Brain microvascular endothelial cell (primary cell): ENCODE data around the gene PTPRM.

ENCODE experiments used
- DNase-seq: peaks from one replicate; pipeline ENCODE4 v3.0.0-alpha.2; 2020
- H3K27ac ChIP-seq: fragments of 250-450 bp; sonication (Bioruptor Pico); 2 replicates; pipeline ENCODE4 v1.5.1; 2020; ENCODE audit warnings: mild to moderate bottlenecking, moderate library complexity
- H3K27me3 ChIP-seq: fragments of 250-450 bp; sonication (Bioruptor Pico); replicated peaks from 2 replicates; pipeline ENCODE4 v1.5.1; 2020; ENCODE audit warnings: mild to moderate bottlenecking
- H3K36me3 ChIP-seq: fragments of 250-450 bp; sonication (Bioruptor Pico); replicated peaks from 2 replicates; pipeline ENCODE4 v1.5.1; 2020; ENCODE audit warnings: mild to moderate bottlenecking
- H3K4me3 ChIP-seq: 2 replicates; pipeline ENCODE4 v1.5.1; 2011; ENCODE audit warnings: low read depth, mild to moderate bottlenecking, control low read depth, low read length, moderate library complexity
- CTCF ChIP-seq: IDR thresholded peaks from 2 replicates; pipeline ENCODE4 v1.5.1; 2011; ENCODE audit warnings: low read depth, mild to moderate bottlenecking, moderate library complexity, low read length, control low read depth, inconsistent platforms; ENCODE audit errors: missing control alignments
- in situ Hi-C: cut with HindIII; loops from 2 replicates; pipeline ENCODE4 v1.10.0; 2017; ENCODE audit warnings: low sequenced_read_pairs, low pct_ligation_motif_present

The PTPRM gene

GRCh38 chr18:8401606-8402005 lies 834.5 kb downstream of the PTPRM start:
- H3K27ac ChIP-seq, result no peak overlapping the region
- no peak for DNase-seq
- no peaks in the 10 kb centered on the region for H3K27me3 ChIP-seq
- H3K4me3 ChIP-seq, result no peak overlapping the region
- in situ Hi-C loops, result no loop called here
- TF ChIP-seq CTCF, result no peak
- no peaks in the 10 kb centered on the region for H3K36me3 ChIP-seq

DNA sequence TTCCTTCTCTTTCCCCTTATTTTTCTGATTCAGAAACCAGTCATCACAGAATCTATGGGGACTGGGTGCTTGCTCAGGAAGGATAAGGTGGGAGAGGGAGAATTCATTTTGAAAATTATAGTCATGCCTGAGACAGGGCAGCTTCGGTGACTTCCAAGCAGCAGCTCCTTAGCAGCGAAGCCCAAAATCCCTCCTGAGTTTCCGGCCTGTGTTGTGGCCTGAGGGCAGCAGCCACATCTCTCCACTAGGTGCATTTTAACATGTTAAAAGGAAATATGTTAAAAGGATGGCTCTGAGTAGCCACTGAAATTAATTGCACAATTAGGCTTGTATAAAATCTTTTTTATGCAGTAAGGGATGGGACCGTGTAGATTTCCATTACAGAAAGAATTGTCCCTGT lies 835.1 kb downstream of the PTPRM start:
- Histone ChIP-seq H3K36me3 (no peaks in the 10 kb centered on the region), H3K27me3 (no peaks in the 10 kb centered on the region), H3K27ac (no peak overlapping the region), H3K4me3 (no peak overlapping the region)
- DNase-seq, result no peak
- in situ Hi-C loops, result no loop called here
- TF ChIP-seq CTCF, result no peak

GRCh38 chr18:8403713-8404112 lies 836.6 kb downstream of the PTPRM start:
- in situ Hi-C loops, result no loop called here
- no peak for TF ChIP-seq CTCF

GRCh38 chr18:8406186-8406867 lies 839.2 kb downstream of the PTPRM start:
- in situ Hi-C loops, result no loop called here
- H3K4me3 ChIP-seq, result no peak overlapping the region
- no peaks in the 10 kb centered on the region for H3K36me3 ChIP-seq
- no peak overlapping the region for H3K27ac ChIP-seq
- no peak for TF ChIP-seq CTCF
- no peaks in the 10 kb centered on the region for H3K27me3 ChIP-seq
- DNase-seq, result no peak

More at GRCh38 chr18:8403713-8404112, 836.6 kb downstream of the PTPRM start:
- DNase-seq, result no peak
- Histone ChIP-seq H3K4me3 (no peak overlapping the region), H3K27me3 (no peaks in the 10 kb centered on the region), H3K36me3 (no peaks in the 10 kb centered on the region), H3K27ac (no peak overlapping the region)

DNA sequence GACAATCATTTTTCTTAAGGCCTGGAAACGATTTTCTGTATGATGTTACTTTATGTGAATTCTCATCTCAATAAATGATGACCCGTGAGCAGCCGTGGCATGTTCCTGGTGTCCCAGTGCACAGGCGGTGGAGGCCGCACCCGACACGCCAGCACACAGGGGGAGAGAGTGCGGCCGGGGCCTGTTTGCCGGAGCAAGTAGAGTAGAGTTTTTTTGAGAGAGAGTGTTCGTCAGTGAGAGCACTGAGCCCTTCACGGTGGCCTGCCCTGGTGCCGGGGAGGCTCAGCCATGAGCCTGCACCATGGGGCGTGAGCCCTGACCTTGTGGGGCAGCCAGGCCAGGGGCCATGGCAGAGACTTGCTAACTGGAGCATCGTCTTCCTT lies 839.7 kb downstream of the PTPRM start:
- Histone ChIP-seq H3K36me3 (no peaks in the 10 kb centered on the region), H3K27me3 (no peaks in the 10 kb centered on the region), H3K27ac (no peak overlapping the region), H3K4me3 (no peak overlapping the region)
- in situ Hi-C loops, result no loop called here
- no peak for TF ChIP-seq CTCF
- DNase-seq, result no peak

- H3K27ac ChIP-seq, result no peak overlapping the region
- DNase-seq, result no peak
- H3K4me3 ChIP-seq, result no peak overlapping the region
- no peaks in the 10 kb centered on the region for H3K27me3 ChIP-seq
- TF ChIP-seq CTCF, result no peak
- no peaks in the 10 kb centered on the region for H3K36me3 ChIP-seq
- in situ Hi-C loops, result no loop called here
These were observed 842.0 kb downstream of the PTPRM start for GRCh38 chr18:8409151-8409550.
